ENCODE measurements around the gene DNTTIP2. TPM values are rescaled to one million over a fixed set of nuclear protein-coding genes. Genes with fewer than 3 reads are reported as not detected.

Gene DNTTIP2
- total RNA-seq, 1 experiment from 2014 or later, result 66.1 TPM

- Histone ChIP-seq H3K27me3 (ENCODE audit: insufficient read depth, low read length) (no peaks in the 10 kb centered on the region), H3K9ac (ENCODE audit: low read length) (no peak overlapping the region), H3K9me2 (ENCODE audit: insufficient read depth) (no peaks in the 10 kb centered on the region), H3K4me3 (replicated peaks in 1 of 2; ENCODE audit: low read depth in 1 of 2, low read length in 2 of 2) (no peak overlapping the region), H2AFZ (ENCODE audit: low read depth, low read length, poor library complexity, severe bottlenecking) (no peak overlapping the region), H3K4me1 (ENCODE audit: control insufficient read depth in 1 of 2, insufficient read depth in 2 of 2, low read length in 2 of 2) (peaks cover 7 to 32% of the 10 kb centered on the region in 2 experiments; a peak in 3 of 4 replicates), H3K27ac (ENCODE audit: low read depth, low read length) (no peak overlapping the region), H3K79me2 (ENCODE audit: insufficient read depth, low read length) (peaks cover 79% of the 10 kb centered on the region), H3K9me3 (ENCODE audit: control insufficient read depth in 1 of 2, insufficient read depth in 1 of 2, low read depth in 1 of 2, low read length in 2 of 2) (no peaks in the 10 kb centered on the region), H3K4me2 (ENCODE audit: low read length) (no peak overlapping the region), H4K20me1 (ENCODE audit: insufficient read depth) (no peaks in the 10 kb centered on the region), H3K36me3 (ENCODE audit: control insufficient read depth in 1 of 2, insufficient read depth in 2 of 2, low read length in 2 of 2) (peaks cover 0 to 10% of the 10 kb centered on the region in 2 experiments; a peak in 2 of 4 replicates)
- ChIA-PET CTCF (no interaction called here), POLR2A (no interaction called here), RAD21 (ENCODE audit: low non-redundant PET in 1 of 2, low total read pairs in 2 of 2, uncharacterized antibody in 2 of 2, unreplicated experiment in 2 of 2) (no interaction called here)
- TF ChIP-seq REST (IDR thresholded peaks at IDR 0.05; ENCODE audit: low read depth) (no peak), SIN3A (IDR thresholded peaks at IDR 0.05; ENCODE audit: low read depth) (no peak), POLR2A (IDR thresholded peaks at IDR 0.05; ENCODE audit: borderline replicate concordance, extremely low read depth, insufficient read depth, insufficient read length) (no peak), POLR2AphosphoS5 (IDR thresholded peaks at IDR 0.05; ENCODE audit: low read depth, low read length) (no peak), SRF (IDR thresholded peaks at IDR 0.05; ENCODE audit: low read depth) (no peak), CEBPB (IDR thresholded peaks at IDR 0.05; ENCODE audit: low read depth) (no peak), EZH2 (IDR thresholded peaks at IDR 0.05) (no peak), ZNF274 (IDR thresholded peaks at IDR 0.05; ENCODE audit: low read depth, low read length) (no peak), JUND (IDR thresholded peaks at IDR 0.05) (no peak)
- ATAC-seq (no peak), DNase-seq (ENCODE audit: low read depth, low spot score) (no peak)
- BruUV-seq (replicated peaks), result no TSS peak
- intact Hi-C loops (cut with micrococcal nuclease), result loop anchor here (5.0 to 10.0 kb wide), 2 partner anchors 332 to 430 kb away; partner anchors contain the start of gene ARHGAP29
Measured at GRCh38 chr1:93905051-93905450, 26.0 kb upstream of the DNTTIP2 start.

All from HCT116 (cell line).